CD4-positive, alpha-beta T cell treated with Interleukin-10 for 1 hour (primary cell): ENCODE measurements around the gene RAP1GDS1.
"Not testable (repeated sequence)": the region's sequence is repeated elsewhere in the genome, so short reads cannot be mapped to it uniquely, and the experiment has no call there.

Experiments used
- DNase-seq: peaks from one replicate; pipeline ENCODE4 v3.0.0-alpha.2; 2020

The RAP1GDS1 gene

GRCh38 chr4:98358630-98359248 is 97.6 kb downstream of the RAP1GDS1 start:
- DNase-seq: no peak

- no peak for DNase-seq
Measured at GRCh38 chr4:98359646-98360045, 98.5 kb downstream of the RAP1GDS1 start.

DNA sequence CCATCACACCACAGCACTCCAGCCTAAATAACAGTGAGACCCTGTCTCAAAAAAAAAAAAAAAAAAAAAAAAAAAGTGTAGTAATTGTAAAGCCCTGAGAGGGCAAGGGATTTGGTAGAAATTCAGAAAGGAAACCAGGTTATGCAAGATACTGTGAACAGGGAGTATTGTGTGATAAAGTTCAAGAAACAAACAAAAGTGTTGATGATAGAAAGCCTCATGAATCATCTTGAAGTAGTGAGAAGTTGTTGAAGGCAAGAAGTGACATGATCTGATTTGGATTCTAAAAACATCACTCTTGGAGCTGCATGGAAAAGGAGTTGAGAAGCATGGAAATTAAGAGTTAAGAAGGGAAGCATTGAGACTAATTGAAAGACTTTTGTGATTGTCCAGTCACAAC is 102.2 kb downstream of the RAP1GDS1 start:
- DNase-seq: no peak

- DNase-seq: not testable (repeated sequence)
Measured at GRCh38 chr4:98366275-98366674, 105.1 kb downstream of the RAP1GDS1 start.

DNA sequence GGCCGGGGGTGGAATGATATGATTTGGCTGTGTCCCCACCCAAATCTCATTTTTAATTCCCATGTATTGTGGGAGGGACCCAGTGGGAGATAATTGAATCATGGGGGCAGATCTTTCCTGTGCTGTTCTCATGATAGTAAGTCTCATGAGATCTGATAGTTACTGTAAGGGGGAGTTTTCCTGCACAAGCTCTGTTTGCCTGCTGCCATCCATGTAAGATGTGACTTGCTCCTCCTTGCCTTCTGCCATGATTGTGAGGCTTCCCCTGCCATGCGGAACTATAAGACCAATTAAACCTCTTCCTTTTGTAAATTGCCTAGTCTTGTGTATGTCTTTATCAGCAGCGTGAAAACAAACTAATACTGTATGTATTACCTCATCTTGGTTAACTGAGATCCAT is 106.8 kb downstream of the RAP1GDS1 start:
- not testable (repeated sequence) for DNase-seq

- no peak for DNase-seq
Measured at GRCh38 chr4:98369322-98369721, 108.1 kb downstream of the RAP1GDS1 start.

DNA sequence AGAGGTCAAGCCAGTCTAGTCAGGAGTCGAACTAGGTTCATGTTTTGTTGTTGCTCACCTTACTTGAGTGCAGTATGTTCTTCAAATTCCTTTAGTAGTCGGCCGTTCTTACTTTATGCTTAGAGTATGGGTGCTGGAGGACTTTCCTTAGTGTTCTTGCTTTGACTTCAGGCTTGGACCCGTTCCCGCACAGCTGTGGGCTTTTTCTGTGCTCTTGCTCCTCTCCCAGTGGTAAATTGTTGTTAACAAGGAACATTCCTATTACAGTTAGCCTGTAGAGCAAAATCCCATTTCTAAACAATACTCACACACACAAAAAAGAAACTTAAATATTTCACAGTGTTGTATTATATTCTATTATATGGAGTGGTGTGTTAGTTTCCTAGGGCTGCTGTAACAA is 113.5 kb downstream of the RAP1GDS1 start:
- no peak for DNase-seq

DNA sequence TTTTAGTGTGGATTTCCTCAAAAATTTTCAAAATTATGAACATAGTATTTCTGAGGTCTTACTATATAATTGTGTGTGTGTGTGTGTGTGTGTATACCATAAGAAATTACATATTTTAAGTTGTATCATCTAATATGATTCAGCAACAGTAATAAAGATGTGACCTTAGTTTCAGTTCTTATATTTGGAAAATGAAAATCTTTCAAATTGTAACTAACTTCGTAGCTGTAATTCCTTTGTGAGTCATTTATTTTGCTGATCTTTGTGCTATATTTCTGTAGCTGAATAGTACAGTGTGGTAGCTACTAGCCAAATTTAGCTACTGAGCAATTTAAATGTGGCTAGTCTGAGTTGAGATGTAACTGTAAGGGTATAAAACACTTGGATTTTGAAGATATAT is 116.4 kb downstream of the RAP1GDS1 start:
- DNase-seq: no peak

DNA sequence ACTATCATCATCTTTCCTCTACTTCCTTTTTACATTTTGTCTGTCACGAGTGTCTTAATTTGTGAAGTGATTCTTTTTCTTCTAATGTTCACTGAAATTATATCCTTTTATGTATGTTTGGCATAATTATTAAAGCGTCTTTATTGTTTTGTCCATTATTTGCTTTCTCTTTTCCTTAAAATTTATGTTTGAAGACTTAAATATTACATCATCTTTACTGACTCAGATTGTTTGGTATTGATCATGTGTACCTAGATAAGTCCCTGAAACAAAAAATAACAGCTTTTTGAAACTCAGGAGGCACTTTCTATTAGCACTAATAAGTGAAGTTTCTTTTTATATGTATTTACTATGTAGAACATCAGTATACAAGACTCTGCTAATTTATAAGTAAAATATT is 120.1 kb downstream of the RAP1GDS1 start:
- DNase-seq: no peak

- DNase-seq: no peak
Measured at GRCh38 chr4:98383431-98384106, 122.4 kb downstream of the RAP1GDS1 start.

GRCh38 chr4:98385831-98386230 is 124.6 kb downstream of the RAP1GDS1 start:
- no peak for DNase-seq

DNA sequence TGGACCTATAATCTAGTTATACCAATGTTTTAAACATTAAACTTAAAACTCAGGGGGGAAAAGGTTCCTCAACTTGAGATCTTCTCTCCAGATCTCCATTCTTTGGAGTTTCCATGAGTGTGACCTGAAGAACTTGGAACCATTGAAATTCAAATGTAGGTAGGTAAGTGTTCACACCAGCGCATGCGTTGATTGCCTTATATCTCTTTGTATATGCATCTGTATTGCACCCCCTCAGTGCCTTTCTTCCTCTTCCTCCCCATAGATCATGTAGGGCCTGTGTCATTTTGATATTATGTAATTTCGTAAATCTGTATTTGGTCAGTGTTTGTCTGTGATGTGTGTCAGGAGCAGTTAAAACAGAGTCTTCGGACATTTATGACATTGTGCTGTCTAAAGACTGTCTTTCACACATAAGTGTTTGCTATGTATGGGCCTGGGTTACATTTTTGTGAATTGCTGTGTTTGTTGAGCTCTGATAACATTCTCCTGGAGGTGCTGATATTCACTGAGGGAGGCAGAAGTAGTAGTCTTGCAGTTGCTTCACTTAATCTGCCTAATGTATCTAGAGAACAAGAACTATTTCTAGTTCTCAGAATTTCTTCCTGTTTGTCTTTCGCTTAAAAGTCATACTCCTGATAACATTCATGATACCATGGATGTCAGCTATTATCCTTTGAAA is 126.3 kb downstream of the RAP1GDS1 start:
- no peak for DNase-seq

DNA sequence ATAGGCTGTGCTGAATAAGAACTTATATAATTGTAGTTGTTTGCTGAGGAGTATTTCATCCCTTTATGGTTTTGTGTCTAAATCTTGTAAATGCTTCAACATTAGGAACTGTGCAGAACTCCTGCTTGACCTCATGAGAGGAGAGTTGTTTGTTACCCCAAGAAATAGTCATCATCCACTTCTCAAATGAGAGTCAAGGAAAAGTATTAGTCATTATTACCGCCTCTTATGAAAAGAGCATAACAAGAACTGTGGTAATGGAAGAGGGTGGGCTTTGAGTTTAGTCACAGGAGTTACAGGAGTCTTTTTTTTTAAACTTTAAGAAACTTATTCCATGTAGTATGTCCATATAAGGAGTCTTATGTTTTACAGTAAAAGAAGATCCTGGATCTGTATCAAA is 132.9 kb downstream of the RAP1GDS1 start:
- DNase-seq: no peak

GRCh38 chr4:98399915-98400314 is 138.7 kb downstream of the RAP1GDS1 start:
- no peak for DNase-seq

DNA sequence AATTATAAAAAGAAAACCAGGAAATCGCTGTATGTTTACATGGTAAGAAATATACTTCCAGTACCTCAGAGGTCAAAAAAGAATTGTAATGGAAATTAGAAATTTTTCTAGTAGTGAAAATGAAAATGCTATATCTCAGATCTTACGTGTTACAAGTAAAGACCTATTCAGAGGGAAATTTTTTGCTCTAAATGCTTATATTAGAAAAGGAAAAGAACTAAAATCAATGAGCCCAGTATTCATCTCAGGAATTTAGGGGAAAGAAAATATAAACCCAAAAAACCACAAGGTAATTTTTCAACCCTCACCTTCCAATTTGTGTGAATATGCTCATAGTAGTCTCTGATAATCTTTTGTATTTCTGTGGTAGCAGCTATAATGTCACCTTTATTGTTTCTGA is 145.6 kb downstream of the RAP1GDS1 start:
- no peak for DNase-seq

DNA sequence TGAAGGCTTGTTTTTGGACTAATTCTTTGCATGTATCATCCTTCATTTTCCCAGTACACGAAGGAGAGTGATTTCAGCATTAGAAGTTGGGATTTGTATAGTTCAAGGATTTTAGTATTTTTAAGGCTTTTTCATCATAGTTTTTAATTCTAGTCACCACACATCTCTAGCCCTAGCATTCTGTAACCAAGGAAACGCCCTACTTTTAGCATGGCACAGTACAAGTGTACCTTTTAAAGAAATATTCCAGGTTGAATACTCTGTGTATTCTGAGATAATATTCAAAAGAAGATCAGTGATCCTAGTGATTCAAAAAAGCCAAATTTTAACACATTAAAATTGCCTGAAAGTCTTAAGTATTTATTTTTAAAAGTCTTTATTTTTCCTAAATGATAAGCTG is 150.5 kb downstream of the RAP1GDS1 start:
- DNase-seq: no peak

DNA sequence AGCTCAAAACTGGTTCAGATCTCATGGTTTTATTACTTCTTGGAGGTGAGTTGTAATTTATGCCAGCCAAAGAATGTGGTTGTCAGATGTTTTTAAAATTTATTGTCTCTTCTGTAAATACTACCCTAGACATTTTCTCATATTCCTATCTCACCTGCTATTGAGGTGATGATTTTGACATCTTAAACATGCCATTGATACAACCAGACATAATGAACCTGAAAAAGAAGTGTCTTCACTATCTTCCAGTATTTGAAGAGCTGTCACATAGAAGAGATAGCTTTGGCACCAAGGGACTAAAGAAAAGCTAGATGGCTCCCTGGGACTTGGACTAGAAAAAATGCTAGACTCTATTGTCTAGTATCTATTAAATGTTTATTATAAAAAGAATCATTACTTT is 155.7 kb downstream of the RAP1GDS1 start:
- DNase-seq: no peak

DNA sequence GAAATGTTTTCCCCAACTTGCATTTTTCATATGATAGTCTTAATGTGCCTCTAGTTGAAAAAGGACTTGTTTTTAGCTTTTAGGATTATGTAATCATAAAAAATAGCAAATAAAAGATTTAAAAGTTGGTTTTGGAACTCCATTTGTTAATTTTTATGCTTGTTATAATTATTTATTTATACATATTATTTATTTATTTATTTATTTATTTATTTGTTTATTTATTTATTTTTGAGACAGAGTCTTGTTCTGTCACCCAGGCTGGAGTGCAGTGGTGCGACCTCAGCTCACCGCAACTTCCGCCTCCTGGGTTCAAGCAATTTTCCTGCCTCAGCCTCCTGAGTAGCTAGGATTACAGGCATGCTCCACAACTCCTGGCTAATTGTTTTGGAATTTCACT is 159.0 kb downstream of the RAP1GDS1 start:
- not testable (repeated sequence) for DNase-seq

- no peak for DNase-seq
Measured at GRCh38 chr4:98421111-98421510, 159.9 kb downstream of the RAP1GDS1 start.

- no peak for DNase-seq
Measured at GRCh38 chr4:98423009-98423408, 161.8 kb downstream of the RAP1GDS1 start.

DNA sequence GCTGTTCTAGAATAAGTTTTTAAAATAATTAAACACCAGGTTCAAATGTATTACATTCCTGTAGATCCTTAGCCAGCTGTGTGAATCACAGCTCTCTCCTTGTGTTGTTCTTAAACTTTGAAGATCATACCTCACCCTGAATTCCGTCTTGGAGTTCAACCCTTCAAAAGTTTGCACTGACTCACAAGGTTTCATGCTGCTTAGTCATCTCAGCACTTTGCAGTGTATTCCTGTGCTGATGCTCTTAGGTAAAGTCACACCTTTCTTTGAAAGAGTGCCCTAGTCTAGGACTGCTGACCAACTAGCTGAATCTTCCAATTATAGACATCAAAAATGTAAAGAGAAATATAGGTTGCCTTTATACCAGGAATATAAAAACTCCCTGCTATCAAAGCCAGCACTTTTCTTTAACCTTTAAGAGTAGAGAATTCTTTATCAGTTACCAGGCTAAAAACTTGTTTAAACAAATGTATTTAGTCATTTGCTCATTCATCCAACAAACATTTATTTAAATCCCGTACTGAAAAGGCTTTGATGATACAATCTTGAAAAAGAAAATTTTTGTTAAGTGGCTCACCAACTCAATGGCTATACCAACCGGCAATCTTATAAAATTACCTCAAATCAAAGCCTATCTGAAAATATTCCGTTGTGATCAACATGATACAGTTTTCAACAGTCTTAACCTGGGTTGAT is 169.7 kb downstream of the RAP1GDS1 start:
- no peak for DNase-seq

- no peak for DNase-seq
Measured at GRCh38 chr4:98433691-98434090, 172.5 kb downstream of the RAP1GDS1 start.

GRCh38 chr4:98434816-98435215 is 173.6 kb downstream of the RAP1GDS1 start:
- DNase-seq: no peak

DNA sequence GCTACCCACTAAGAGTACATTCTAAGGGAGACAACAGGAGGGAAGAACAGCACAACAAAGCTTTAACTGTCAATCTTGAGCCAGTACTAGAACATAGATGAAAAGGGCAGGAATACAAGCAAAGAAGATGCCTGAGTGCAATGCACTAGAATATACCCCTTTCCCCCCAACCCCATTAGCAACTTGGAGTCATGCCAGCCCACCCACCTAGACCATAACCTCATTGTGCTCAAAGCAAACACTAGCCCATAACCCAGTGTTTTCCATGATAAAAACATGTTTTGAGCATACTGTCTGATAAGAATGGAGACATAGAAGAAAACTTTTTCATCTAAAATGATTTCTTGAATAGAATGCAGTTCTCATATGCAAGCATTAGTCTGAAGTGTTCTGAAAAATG is 183.2 kb downstream of the RAP1GDS1 start:
- DNase-seq: no peak
